Stimulated activated CD4-positive, alpha-beta T cell treated with anti-CD3 and anti-CD28 coated beads, Interleukin-2, amount 100 ng/mL, for 24 hours (primary cell): ENCODE results near the gene STH.
A peak's percentile ranks its signal among the peaks of the same experiment; 100 is the strongest.

ENCODE experiments used
- DNase-seq, 2 donors: peaks; one replicate each; pipeline ENCODE4 v3.0.0-alpha.2; 2020

STH gene

GRCh38 chr17:46028981-46029565, 30.0 kb downstream of the STH start:
- no peak for DNase-seq

DNA sequence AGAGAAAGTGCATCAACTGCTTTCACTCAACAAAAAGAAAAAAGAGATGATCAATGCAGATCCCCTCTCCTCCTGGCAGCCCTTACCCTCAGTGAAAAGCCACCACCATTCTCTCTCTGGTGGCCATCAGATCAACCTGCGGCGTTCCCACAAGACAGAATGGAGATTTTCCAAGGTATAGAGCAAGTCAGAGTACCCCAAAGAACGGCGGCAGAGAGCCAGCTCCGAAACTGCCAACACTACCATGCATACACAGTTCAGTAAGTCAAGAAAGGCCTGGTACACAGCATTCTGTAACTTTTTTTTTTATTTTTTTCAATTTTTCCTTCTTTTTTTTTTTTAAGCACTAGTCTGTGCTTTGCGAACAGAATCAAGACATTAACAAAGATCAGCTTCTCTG, 30.6 kb downstream of the STH start:
- no peak for DNase-seq

DNA sequence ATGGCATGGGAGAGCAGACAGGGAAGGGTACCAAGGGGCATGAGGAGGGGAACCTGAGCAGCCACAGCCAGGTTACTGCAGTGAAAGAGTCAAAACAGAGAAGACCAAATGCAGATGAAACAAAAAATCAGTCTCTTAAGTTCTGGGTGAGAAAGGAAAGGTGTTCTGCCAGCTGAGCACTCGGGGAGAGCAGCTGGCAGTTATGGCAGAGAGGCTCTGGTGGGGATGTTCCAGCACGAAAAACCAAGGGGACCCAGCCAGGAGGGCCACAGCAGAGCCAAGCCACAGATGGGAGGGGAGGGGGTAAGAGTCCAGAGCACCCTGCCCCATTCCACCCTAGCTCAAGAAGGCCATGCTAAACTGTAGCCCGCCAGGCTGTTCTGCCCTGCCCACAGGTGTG, 31.7 kb downstream of the STH start:
- DNase-seq = no peak

DNA sequence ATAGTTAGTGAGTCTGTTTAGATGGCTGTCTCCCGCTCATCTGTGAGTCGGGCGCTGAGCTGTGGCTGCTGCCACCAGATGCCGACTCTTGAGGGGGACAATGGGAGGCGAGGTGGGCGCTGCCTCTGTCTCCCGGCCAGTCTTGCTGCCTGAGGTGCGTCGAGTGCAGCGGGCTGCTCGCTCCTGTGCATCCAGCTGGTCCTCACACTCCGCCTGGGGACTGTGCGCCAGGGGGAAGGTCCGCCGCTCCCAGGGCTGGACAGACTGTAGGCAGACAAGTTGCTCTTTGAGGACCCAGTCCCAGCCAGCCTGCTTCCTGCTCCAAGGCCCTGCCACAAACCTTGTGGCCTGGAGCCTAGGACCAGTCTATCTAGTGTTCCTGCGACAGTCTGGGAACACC, 32.4 kb downstream of the STH start:
- no peak for DNase-seq

DNA sequence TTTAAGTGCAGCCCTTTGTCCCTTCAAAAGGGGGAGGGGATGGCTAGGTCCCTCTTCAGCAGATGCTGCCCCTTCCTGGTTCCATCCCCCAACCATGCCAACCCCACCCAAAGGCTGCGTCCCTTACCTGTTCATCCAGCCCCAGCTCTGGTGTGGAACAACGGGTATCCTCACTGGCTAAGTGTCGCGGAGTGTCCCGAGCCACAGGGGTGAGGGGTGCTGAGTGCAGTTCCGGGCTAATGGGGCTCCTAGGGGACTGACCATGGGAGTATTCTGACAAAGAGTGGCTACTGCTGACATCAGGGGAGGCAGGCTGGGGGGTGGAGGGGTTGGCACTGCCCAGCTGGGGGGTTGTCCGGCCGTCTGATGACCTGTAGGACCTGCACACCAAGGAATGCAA, 32.9 kb downstream of the STH start:
- no peak for DNase-seq

DNA sequence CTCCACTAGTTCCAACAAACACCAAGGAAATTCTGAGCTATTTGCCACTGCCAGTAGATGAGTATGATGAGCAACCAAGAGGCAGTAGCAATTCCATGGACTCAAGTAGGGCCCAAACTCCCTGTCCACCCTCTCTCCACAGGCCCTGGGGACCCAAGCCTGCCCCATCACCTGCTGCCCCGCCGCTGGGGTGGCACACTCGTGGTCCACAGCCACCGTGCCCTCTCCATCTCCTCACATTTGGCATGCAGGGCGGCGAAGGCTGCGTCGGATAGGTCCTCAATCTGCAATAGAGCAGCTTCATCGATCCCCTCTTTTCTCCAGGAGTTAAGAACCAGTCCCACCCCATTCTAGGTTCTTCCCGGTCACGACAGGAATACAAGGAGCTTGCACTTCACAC, 33.9 kb downstream of the STH start:
- DNase-seq = no peak

DNA sequence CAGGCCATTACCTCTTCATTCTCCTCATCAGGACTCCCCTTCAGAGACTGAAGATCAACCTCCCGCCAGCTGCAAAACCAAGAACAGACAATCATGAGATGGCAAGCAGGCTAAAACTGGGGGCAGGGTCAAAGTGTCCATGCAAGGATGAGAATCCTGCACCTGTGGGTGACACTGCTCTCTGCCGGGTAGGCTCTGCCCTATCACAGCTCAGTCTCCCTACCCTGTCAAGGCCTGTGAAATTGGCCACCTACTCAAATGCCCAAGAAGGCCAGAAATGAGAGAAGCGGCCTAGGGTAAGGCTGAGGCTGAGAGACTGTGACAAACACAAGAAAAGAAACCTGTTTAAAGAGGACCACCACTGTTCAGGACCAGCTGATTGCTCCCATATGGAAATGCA, 34.3 kb downstream of the STH start:
- no peak for DNase-seq

DNA sequence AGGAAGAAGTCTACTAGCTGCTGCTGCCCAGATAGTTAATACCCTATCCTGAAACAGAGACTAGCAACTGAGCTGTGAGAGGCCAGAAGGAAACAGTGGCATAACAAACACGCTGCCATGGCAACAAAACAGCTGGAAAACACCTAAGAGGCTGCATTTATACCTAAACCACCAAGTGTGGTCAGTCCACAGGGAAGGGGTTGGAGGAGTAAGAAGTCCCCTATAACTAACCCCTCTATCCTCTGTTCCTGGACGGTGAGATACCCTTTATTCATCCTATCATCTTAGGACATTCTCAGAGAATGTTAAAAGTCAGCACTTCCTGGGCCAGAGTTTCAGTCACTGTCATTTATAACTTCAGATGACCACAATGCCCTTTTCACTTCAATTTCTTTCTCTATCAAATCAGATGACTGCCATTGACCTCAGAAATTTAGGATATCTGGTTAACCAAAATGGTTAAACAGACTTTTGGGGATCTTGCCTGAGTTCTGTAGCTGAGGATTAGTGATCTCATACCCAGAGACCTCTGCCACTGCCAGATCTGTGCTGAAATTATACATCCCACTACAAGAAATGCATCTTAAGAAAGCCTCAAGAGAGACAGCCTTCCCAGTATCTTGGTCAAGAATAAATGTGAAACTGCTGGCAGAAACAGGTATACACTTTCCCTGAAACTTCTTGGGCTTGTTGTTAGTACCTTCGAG, 36.2 kb downstream of the STH start:
- no peak for DNase-seq

DNA sequence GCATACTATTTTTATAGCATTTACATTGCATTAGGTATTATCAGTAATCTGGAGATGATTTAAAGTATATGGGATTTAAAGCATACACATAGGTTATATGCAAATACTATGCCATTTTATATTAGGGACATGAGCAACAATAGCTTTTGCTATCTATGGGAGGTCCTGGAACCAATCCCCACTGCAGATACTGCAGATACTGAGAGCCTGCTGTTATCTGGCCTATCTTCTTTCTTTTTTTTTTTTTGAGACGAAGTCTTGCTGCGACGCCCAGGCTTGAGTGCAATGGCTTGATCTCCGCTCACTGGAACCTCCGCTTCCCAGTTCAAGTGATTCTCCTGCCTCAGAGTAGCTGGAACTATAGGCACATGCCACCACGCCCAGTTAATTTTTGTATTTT, 37.4 kb downstream of the STH start:
- DNase-seq = no peak

DNA sequence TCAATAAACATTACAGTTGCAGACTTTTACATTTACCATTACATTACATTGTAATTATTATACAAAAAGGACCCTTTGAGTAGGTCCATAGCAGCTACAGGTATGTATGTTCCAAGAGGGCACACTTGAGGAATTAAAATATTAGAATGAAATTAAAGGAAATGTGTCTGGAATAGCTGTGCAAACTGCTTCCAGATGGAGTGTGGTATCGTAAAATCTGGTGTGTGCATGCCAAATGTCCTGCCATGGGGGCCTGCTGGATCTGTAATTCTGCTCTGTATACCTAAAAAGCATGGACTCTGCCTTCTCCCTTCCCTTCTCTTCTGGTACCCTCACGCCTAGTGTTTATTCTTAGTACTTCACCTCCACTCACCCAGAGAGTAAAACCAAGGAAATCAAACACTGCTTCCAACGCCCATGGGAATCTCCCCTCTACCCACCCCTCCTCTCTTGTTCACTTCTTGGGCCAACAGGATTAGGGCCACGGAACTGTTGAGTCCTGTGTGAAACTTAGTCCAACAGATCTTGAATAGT, 38.7 kb downstream of the STH start:
- no peak for DNase-seq

GRCh38 chr17:46038414-46038813, 39.4 kb downstream of the STH start:
- no peak for DNase-seq

GRCh38 chr17:46038937-46039336, 39.9 kb downstream of the STH start:
- DNase-seq = no peak

- no peak for DNase-seq
These were observed 40.6 kb downstream of the STH start for GRCh38 chr17:46039592-46040186.

GRCh38 chr17:46042246-46042645, 43.2 kb downstream of the STH start:
- DNase-seq = no peak

- no peak for DNase-seq
These were observed 43.9 kb downstream of the STH start for GRCh38 chr17:46042925-46043324.

GRCh38 chr17:46043606-46044005, 44.6 kb downstream of the STH start:
- no peak for DNase-seq

GRCh38 chr17:46044286-46044928, 45.4 kb downstream of the STH start:
- DNase-seq = peak; percentile 46 to 65

DNA sequence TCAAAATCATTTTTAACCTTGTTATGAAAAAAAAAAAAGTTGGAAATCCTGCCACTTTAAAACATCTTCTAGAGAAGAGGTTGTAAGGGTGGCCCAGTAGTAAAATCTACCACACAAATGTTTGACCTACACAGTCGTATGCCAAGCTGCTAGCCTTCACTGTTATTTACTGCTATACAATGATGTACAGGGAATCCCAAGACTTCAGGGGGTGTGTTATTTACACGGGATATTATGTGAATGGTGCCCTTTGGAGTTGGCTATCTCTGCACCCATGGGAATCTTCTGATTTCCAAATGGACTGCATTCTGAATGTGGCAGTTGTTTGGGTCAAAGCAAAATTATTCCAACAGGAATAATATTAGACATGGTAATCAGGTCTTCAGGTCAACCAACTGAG, 45.9 kb downstream of the STH start:
- no peak for DNase-seq

DNA sequence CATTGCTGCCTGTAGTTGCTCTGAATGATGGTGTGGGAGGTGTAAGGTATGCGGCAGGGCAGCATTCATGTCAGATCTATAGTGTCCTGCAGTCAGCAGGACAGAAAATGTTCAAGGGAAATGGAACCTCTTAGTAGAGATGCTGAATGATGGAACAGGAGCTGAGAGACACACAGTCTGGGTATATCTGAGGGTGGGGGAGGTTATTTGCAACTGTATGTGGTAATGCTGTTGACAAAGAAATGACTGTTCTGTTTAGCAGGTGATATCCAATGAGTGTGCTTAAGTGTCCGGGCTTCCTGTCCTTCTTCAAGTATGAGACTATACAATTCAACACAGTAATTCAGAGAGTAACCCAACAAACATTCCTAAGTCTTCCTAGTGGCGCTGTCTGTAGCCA, 46.6 kb downstream of the STH start:
- no peak for DNase-seq

- DNase-seq = no peak
These were observed 47.9 kb downstream of the STH start for GRCh38 chr17:46046957-46047356.

DNA sequence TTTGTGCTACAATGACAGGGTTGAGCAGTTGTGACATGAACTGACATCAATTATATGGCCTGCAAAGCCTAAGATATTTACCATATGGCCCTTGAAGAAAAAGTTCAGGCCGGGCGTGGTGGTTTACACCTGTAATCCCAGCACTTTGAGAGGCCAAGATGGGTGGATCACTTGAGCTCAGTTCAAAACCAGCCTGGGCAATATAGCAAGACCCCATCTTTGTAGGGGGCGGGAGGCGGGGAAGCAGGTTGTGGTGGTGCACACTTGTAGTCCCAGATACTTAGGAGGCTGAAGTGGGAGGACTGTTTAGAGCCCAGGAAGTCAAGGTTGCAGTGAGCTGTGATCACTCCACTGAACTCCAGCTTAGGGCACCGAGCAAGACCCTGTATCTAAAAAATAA, 48.3 kb downstream of the STH start:
- DNase-seq = no peak

- DNase-seq = no peak
These were observed 48.8 kb downstream of the STH start for GRCh38 chr17:46047856-46048255.
